ENCODE measurements around the gene CAMTA2.

The CAMTA2 gene

DNA sequence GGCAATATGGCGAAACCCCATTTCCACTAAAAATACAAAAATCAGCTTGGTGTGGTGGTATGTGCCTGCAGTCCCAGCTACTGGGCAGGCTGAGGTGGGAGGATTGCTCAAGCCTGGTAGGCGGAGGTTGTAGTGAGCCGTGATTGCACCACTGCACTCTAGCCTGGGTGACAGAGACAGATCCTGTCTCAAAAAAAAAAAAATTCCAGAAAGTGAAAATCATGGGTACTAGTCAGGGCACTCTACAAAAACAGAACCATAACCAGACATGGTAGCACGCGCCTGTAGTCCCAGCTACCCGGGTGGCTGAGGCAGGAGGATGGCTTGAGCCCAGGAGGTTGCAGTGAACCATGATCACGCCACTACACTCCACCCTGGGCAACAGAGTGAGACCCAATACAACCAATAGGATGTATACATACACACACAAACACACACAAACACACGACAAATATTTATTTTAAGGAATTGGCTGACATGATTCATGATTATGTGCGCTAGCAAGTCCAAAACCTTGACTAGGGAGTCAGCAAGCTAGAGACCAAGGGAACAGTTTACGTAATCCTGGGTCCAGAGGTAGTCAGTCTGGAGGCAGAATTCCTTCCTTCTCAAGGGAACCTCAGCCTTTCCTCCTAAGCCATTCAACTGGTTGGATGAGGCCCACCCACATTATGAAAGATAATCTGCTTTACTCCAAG, 67.0 kb downstream of the CAMTA2 start:
- DNase-seq: no peak

DNA sequence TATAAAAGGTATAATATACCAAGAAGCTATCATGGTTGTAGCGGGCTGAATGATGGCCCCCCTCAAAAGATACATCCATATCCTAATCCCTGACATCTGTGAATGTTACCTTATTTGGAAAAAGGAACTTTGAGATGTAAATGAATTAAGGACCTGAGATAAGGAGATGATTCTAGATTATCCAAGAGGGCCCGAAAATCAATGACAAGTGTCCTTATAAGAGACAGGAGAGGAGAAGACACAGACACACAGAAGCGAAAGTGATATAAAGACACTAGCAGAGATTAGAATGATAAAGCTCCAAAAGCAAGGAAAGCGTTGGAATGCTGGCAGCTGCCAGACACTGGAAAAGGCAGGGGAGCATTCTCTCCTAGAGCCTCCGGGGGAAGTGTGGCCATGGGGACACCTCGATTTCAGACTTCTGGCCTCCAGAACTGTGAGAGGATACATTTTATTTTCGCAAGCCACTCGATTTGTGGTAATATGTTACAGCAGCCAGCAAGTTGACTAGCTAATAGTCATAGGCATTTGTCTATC, 67.9 kb downstream of the CAMTA2 start:
- DNase-seq: no peak

All from NCI-H774 (cell line).